CD4-positive, alpha-beta T cell treated with Interleukin-15 for 4 hours (primary cell): ENCODE data around the gene MAN1A2.

Experiments used
- DNase-seq: peaks from one replicate; pipeline ENCODE4 v3.0.0-alpha.2; 2020; ENCODE audit warnings: low spot score

Gene MAN1A2

DNA sequence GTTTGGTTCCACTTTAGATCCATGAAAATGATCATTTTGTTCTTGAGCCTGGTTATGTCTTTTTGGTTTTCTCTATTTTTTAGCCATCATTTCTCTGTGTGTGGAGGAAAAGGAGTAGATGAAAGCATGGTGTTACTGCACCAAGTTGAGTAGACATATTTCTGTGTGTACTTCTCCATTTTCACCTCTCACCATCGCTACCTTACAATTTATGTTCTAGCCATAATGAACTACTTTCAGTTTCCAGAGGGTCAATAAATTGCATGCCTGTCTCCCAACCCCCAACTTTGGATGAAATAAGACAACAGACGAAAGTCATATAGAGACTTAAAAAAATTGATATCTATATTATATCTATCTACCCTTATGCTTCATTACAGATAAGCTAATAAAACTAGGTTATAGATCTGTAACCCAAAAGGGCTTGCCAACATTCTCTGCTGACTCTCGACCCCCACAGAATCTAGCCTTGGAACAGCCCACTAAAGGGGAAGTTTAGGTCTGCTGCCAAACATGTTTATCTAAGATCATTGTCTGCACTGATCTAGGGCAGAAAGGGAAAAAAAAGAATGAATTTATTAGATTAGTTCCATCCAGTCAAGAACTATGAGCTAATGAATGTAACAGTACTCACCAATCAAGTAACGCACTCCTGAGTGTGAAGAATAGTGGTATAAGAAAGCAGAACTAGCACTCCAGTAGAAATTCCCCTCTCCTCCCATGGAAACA lies 7.5 kb upstream of the MAN1A2 start:
- DNase-seq = no peak

DNA sequence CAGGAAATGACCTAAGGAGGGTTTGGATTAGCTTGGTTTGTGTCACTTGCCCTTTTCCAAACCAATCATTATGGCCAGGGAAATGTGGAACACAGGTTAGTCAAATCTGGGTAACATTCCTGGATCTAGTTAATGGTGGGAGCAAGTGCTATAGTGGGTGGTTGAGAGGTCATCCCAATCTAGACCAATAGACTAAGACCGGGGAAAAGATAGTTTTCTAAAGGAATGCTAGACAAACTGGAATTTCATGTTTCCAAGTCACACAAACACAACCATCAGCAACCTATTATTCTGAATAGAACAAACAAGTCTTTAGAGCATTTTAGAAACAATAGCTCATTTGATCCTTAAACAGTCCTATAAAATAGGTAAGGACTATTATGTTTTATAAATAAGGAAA lies 4.3 kb upstream of the MAN1A2 start:
- DNase-seq = no peak

DNA sequence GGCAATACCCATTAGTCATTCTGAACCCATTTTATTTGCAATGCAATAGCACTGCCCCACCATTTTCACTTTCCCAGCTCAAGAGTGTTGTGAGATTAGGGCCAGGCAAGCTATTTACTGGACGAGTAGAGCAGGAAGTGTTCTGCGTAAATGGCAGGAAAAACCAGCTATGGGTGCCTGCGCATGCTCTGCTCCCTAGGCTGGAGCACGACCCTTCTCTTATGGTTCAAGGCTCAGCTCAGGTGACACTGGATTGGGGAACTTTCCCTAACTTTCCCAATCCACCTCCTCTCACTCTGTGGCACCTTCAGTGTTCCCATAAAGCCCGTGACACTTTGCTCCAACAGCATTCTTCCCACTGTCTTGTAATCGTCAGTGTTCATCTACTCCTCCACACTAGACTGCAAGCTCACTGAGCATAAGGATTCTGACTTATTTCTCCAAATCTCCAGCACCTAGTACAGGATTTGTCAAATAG lies 3.6 kb upstream of the MAN1A2 start:
- DNase-seq = no peak

DNA sequence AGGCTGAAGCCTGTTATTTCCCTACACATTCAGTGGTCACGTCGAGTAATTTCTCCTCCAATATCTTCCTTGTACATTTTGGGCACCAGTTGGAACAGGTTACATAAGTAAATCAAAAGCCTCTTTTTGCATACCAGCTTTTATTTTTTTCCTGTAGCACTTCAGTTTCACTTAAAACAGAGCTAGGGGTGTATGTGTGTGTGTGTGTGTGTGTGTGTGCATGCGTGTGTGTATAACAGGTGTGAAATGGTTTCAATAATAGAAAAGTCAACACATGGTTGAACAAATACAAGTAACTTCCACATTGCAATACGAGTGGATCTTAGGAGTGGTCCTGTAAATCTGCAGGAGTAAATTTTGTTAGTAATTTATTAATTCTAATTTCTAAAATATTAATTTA lies 3.0 kb upstream of the MAN1A2 start:
- no peak for DNase-seq

DNA sequence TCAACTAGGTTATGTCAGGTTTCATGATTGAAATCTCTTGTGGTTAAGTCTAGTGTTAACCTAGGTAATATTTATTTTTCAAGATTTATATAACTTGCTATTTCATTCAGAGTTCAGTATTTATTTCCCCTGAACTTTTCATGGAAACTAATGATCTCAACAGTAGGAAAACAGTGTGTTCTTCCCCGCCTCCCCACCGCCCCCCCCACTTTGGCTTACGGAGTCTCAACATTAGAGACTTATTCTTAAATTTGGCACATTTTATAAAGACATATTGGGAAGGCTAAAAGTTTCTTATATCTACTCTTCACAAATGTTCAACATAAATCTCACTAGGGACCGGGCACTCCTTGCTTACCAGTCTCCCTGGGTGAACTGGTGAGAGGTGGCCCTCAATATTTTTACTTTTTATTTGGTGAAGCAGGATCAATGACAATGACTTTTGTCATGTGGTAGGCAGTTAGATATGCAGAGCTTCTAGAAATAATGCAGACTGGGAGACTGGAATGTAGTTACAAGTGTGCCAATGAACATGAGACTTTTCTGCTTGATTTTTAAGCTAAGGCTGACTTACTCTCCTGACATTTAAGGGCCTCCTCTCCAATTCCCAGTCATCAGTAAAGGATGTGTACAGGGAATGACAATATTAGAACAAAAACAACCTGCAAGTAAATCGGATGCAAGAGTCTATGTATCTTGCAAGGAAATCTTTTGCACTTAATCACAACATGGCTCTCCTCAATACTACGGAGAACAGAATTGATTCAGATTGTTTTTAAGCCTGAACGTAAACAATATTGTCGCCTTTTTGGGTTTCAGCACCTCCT lies 1.7 kb upstream of the MAN1A2 start:
- no peak for DNase-seq

DNA sequence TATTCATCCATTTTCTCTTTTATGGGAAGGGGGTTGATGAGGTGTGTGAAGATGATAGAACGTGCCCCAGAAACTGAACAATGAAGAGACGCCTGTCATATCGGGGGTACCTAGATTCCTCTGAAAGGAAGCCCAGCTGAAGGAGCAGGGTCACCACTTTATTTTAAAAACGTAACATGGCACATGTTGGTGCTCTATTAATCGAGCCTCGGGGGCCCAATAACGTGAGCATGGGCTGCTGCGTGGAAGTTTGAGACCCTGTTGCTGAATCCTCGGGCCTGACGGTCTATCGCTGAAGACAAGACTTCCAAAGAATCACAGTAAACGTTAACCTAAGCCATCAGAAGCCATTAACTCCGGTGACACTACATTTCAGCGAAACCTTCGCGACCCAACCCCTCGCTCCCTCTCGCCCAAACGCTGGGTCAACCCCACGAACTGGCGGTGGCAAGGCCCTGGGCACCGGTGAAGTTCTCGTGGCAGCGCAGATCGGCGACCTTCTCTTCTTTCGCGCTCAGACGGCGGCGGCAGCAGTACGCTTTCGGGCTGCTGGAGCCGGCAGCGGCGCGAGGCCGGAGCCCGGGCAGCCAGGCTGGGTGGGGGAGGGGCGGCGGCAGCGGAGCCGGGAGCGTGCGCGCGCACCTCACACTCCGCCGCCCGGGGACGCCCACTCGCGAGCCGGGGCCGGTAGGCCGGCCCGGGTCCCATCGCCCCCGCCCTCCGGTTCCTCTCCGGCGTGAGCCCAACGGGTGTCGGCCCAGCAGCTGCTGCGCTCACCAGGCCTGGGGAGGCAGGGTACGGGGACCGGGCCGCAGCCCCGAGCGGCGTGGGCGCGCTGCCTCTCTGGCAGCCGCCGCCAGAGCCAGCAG lies 838 bp upstream of the MAN1A2 start:
- DNase-seq = peak; percentile 76

DNA sequence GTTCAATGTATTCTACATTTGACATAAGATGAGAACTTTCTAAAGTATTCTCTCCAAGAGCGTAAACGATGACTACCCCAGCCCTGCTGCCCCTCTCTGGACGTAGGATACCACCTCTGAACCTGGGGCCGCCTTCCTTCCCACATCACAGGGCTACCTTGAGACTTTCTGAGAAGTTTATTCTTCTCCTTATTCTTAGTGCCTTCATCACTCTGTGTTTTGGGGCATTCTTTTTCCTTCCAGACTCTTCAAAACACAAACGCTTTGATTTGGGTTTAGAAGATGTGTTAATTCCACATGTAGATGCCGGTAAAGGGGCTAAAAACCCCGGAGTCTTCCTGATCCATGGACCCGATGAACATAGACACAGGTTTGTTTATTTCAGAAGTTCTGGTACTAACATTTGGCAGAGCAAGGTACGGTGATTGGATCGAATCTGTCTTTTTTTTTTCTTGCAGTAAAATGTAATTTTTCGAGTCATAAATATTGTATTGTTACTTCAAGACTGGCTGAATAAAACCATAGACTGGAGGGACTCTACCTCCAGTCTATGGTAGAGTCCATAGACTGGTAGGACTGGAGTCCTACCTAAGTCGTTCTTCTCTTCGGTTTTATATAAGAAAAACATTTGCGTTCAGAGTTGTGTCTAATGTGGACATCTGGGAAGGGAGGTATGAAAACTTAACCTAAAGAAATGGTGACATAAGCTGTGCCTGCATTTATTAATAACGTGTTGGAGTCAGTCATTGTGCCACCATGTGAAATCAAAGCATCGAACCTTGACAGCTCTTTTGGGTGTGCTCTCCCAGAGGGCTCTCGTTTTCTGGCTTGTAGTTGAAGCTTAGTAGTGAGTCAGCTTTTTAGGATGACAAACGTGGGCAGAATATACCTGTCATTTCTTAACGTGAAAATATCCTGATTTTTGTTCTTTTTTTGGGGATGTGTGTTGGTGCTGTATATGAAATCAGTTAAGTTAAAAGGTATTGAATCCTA lies 1.2 kb downstream of the MAN1A2 start:
- DNase-seq = peak; percentile 33

DNA sequence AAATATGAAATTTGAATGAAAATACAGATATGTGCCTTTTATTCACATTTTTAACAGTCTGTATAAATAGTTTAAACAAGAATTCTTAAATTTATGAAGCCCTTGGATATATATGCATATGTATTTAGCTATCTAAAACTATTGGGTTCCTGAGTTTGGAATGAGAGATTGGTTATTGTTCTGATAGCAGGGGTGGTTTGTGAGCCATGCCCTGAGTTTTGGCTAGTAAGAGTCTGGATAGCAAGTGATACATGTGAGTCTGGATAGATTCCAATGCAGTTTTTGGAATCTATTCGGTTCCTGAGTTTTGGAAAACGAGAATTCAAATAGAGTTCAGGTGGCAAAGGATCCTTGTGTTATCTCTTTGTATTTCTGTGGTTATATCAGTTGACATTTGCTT lies 2.8 kb downstream of the MAN1A2 start:
- no peak for DNase-seq

DNA sequence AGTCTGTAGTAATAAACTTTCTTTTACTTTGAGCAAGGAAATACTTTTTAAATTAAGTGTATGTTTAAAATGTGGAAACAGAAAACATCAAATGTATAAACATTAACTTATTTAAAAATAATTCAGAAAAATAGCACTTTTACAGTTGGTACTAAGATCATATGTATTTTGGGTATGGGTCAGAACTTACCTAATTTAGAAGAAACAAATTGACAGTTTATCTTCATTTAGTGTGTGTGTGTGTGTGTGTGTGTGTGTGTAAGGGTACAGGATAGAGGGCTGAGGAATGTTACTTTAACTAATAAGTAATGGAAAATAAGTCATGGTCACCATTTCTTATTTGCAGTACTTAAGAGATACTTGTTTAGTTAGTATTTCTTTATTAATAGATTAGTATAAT lies 3.3 kb downstream of the MAN1A2 start:
- DNase-seq = no peak

DNA sequence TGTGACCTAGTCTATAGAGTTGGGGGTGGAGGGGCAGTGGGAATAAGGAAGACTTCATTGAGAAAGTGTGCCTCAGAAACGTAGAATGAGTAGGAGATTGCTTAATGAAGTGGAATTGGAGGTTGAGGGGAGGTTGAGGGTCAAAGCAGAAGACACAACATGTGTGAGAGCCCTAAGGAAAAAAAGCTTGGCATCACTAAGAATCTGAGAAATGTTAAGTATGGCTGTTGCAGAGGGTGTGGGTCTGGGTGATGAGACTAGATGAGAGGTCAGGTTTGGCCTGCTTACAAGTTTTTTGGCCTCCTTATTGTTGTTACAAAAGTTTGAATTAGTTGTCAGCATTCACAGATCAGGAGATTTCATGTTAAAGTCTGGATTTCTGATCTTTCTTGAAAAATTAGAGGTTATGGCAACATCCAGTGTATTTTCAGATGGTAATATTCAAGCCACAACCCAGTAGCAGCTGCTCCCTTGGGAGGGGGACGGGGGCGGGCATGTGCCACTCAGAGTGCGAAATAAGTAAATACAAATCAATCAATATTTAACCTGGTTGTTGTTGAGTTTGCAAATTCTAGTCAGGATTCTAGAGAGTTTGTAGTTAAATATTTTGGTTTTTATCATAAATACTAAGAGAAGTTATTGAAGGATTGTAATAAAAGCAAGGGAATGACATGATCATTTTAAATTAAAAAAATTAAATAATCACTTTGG lies 4.3 kb downstream of the MAN1A2 start:
- DNase-seq = no peak

DNA sequence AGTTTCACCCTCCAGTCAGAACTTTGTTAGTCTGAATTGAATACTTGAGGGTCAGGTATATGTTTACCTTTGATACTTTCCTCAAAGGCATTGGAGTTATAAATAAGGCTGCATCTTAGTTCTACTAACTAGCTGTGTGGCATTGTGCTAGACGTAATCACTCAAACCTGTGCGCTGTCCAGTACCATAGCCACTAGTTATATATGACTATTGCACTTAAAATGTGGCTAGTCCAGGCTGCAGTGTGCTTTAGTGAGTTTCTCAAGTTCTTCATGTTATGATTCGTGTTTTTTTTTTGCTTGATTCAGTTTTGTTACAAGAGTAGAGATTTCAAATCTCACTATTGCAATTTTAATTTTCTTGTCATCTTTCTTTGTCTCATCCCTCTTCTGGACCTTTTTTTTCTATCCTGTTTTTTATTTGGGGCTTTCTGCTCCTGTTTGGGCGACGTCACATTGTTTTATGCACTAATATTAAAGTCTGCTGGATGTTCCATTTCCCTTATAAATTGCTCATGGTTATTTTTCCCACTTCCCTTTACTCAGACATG lies 5.7 kb downstream of the MAN1A2 start:
- no peak for DNase-seq

DNA sequence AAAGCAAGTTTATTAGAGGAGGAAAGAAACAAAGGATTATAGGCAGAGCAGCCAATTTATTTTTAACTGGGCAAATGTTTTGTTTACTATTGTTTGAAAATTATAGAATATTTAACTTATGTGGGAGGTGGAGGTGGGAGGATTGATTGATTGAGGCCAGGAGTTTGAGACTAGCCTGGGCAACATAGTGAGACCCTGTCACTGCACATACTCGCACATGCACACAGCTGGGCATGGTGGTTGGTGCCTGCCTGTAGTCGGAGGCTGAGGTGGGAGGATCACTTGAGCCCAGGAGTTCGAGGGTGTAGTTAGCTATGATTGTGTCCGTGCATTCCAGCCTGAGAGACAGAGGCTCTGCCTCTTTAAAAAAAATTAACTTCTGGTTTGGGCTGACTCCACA lies 6.7 kb downstream of the MAN1A2 start:
- no peak for DNase-seq

DNA sequence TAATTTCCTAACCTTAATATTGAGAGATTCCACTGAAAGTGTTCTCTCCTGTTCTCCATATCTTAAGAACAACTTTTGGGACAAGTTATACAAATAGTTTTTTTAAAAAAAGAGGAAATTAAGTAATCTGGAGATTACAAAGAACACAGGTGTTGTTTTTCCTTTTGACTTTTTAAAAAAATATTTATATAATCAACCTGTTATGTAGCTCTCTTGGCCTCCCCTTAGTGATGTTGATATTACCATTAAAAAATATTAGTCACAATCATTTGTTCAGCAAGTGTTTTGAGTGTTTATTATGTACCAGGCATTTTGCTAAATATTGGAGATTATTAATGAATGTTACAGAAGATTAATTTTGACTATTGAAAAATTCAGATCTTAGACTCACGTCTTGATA lies 8.1 kb downstream of the MAN1A2 start:
- DNase-seq = no peak

DNA sequence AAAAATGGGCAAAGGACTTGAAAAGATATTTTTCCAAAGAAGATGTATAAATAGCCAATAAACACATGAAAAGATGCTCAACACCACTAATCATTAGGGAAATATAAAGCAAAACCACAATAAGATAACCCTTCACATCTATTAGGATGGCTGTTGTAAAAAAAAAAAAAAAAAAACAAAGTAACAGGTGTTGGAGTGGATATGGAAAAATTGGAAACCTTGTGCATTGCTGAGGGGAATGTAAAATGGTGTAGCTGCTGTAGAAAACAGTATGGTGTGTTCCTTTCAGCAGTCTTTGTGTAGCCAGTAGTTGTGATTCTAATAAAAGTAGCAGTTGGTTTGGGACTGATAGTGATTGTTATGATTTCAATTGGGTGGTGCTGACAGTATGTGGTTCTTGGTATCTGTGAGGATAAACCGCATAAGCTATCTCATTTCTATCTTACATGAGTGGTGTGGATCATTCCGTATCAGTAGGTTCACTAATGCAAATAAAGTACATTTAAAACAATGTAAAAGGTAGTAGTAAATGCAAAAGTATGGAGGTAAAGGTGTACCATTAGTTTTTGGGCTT lies 19.9 kb downstream of the MAN1A2 start:
- no peak for DNase-seq

DNA sequence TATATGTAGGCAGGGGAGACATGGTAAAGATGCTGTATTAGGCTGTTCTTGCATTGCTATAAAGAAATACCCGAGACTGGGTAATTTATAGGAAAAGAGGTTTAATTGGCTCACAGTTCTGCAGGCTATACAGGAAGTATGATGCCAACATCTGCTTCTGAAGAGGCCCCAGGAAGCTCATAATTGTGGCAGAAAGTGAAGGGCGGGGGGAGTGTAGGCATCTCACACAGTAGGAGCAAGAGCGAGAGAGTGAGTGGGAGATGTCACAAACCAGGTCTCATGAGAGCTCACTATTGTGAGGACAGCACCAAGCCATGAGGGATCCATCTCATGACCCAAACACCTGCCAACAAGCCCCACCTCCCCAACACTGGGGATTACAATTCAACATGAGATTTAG lies 21.1 kb downstream of the MAN1A2 start:
- no peak for DNase-seq

DNA sequence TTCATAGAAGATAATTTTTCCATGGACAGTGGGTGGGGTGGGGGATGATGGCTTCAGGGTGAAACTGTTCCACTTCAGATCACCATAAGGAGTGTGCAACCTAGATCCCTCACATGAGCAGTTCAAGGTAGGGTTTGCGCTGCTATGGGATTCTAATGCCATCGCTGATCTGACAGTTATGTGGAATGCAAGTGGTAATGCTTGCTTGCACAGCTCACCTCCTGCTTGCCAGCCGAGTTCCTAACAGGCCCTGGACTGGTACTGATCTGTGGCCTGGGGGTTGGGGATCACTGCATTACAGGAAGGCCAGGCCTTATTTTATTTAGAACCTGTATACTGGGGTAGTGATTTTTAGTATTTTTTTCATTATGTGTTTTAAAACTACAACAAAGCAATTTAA lies 22.0 kb downstream of the MAN1A2 start:
- no peak for DNase-seq

DNA sequence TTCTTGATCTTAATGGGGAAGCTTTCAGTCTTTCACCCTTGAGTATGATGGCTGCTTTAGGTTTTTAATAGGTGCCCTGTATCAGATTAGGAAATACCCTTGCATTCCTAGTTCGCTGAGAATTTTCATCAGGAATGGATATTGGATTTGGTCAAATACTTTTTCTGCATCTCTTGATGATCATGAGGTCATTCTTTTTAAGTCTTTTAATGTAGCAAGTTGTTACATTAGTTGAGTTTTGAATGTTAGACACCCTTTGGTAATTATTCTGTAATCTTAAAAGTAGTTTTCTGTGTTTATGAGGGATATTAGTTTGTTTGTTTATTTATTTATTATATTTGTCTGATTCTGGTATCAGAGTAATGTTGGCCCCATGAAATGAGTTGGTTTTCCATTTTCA lies 22.5 kb downstream of the MAN1A2 start:
- DNase-seq = no peak

DNA sequence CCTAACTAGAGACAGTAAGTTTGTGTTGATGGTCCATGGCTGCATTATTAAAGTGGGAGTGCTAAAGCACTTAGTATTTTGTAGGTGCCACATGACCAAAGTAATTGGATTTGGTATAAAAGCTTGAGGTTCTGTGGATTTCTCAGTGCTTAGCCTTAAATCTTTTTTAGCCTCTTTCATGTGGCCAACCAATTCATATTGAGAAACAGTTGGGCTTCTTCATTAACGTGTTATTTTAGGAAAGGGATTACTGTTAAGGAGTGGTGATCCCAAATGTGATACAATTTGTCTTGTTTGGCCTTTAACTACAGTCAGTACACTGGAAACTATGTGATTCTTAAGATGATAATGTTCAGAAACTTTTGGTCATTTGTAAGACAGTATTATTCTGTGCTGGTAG lies 25.5 kb downstream of the MAN1A2 start:
- no peak for DNase-seq

DNA sequence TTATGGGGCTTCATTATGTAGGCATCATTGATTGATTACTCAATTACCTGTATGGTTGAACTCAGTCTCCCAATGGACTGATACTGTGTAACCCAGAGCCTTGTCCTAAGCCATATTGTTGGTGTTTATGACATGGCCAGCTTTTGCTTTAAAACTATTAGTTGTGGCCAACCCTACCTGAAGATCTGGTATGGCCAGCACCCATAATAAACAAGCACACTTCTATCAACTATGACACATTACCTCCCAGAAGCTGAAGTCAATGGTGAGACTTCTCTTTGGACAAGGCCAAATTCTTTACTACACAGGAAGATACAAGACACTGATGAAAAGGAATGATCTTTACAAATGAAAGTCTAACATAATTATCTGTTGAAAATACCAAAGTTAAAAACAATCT lies 28.8 kb downstream of the MAN1A2 start:
- DNase-seq = no peak

DNA sequence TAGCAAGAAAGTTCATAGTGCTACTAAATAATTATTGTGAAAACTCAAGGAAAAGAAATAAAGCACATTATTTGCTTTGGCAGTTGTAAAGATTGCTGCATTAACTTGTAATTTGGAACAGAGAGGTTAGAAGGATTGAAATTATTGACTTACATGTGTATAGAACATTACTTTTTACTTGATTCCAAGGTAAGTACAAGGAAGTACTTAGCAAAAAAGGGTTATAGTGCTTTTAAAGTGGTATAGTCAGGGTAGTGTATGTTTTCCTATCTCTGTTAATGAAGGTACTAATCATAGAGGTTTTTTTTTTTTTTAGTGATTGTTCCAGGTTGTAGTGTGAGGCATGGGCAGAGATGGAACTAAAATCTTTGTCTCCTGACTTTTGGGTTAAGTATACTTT lies 29.4 kb downstream of the MAN1A2 start:
- no peak for DNase-seq
